ENCODE data around the gene MPPED1.
A peak's percentile ranks its signal among the peaks of the same experiment; 100 is the strongest.

Gene MPPED1

GRCh38 chr22:43411869-43412807, at the start of gene MPPED1:
MPPED1 (plus strand) TSS chr22:43412014; CDS start chr22:43424986, 12,972 bp downstream.
- DNase-seq, result no peak

GRCh38 chr22:43363315-43364168, 48.3 kb upstream of the MPPED1 start:
- DNase-seq, result no peak

GRCh38 chr22:43364169-43364435, 47.7 kb upstream of the MPPED1 start:
- no peak for DNase-seq

GRCh38 chr22:43365715-43366440, 45.9 kb upstream of the MPPED1 start:
- no peak for DNase-seq

GRCh38 chr22:43370036-43370435, 41.8 kb upstream of the MPPED1 start:
- no peak for DNase-seq

GRCh38 chr22:43375951-43376455, 35.8 kb upstream of the MPPED1 start:
- no peak for DNase-seq

- DNase-seq, result no peak
These were observed 34.9 kb upstream of the MPPED1 start for GRCh38 chr22:43376765-43377547.

GRCh38 chr22:43377548-43377895, 34.3 kb upstream of the MPPED1 start:
- DNase-seq, result no peak

- no peak for DNase-seq
These were observed 33.7 kb upstream of the MPPED1 start for GRCh38 chr22:43377896-43378704.

GRCh38 chr22:43381693-43382092, 30.1 kb upstream of the MPPED1 start:
- DNase-seq, result peak; percentile 38 to 48

GRCh38 chr22:43384863-43385262, 27.0 kb upstream of the MPPED1 start:
- DNase-seq, result no peak

- peak; percentile 58 to 64 for DNase-seq
These were observed 25.8 kb upstream of the MPPED1 start for GRCh38 chr22:43385770-43386641.

- DNase-seq, result no peak
These were observed 24.0 kb upstream of the MPPED1 start for GRCh38 chr22:43387815-43388214.

- DNase-seq, result peak; percentile 25 to 30
These were observed 23.4 kb upstream of the MPPED1 start for GRCh38 chr22:43388420-43388851.

GRCh38 chr22:43389227-43389836, 22.5 kb upstream of the MPPED1 start:
- DNase-seq, result no peak

GRCh38 chr22:43390166-43390565, 21.6 kb upstream of the MPPED1 start:
- DNase-seq, result no peak

- no peak for DNase-seq
These were observed 20.9 kb upstream of the MPPED1 start for GRCh38 chr22:43390872-43391271.

- no peak for DNase-seq
These were observed 20.5 kb upstream of the MPPED1 start for GRCh38 chr22:43391306-43391705.

GRCh38 chr22:43392385-43392989, 19.3 kb upstream of the MPPED1 start:
- no peak for DNase-seq
